Kasumi-1 (cell line): Measurements from ENCODE around the gene IFT43.
"Not testable (repeated sequence)": the region's sequence is repeated elsewhere in the genome, so short reads cannot be mapped to it uniquely, and the experiment has no call there.

Experiments used
- DNase-seq, 2 experiments: peaks; one replicate each; lab custom pipeline; 2025; lab: John Stamatoyannopoulos, UW

IFT43 gene

GRCh38 chr14:75980856-75981255 lies 4.7 kb upstream of the IFT43 start:
- DNase-seq: no peak

- DNase-seq: peak; percentile 62 to 76
Measured at GRCh38 chr14:75981426-75982265, 3.9 kb upstream of the IFT43 start, which contains the start of gene TGFB3. Gene TGFB3, minus strand, starts transcription at chr14:75981995. Its CDS starts 1,102 bp downstream, at chr14:75980893.

- DNase-seq: peak; percentile 74 to 75
Measured at GRCh38 chr14:75982266-75983018, 3.1 kb upstream of the IFT43 start.

GRCh38 chr14:75983019-75983358 lies 2.6 kb upstream of the IFT43 start:
- DNase-seq: peak in 1 of 2 experiments; percentile 36

GRCh38 chr14:75984674-75985073 lies 889 bp upstream of the IFT43 start:
- DNase-seq: no peak

GRCh38 chr14:75986439-75986765 lies 839 bp downstream of the IFT43 start:
- no peak for DNase-seq

GRCh38 chr14:75987201-75987970 lies 1.8 kb downstream of the IFT43 start:
- DNase-seq: no peak

- no peak for DNase-seq
Measured at GRCh38 chr14:75989134-75989533, 3.6 kb downstream of the IFT43 start.

- DNase-seq: no peak
Measured at GRCh38 chr14:75990297-75990696, 4.7 kb downstream of the IFT43 start.

GRCh38 chr14:75991753-75992152 lies 6.2 kb downstream of the IFT43 start:
- DNase-seq: no peak

- no peak for DNase-seq
Measured at GRCh38 chr14:75993567-75994041, 8.0 kb downstream of the IFT43 start.

GRCh38 chr14:75995372-75996041 lies 9.9 kb downstream of the IFT43 start:
- DNase-seq: no peak

- no peak for DNase-seq
Measured at GRCh38 chr14:75996488-75996887, 10.9 kb downstream of the IFT43 start.

- no peak for DNase-seq
Measured at GRCh38 chr14:75999511-76000190, 14.1 kb downstream of the IFT43 start.

GRCh38 chr14:76002383-76002782 lies 16.8 kb downstream of the IFT43 start:
- DNase-seq: no peak

GRCh38 chr14:76006253-76006652 lies 20.7 kb downstream of the IFT43 start:
- DNase-seq: no peak

- DNase-seq: no peak
Measured at GRCh38 chr14:76007379-76007778, 21.8 kb downstream of the IFT43 start.

- DNase-seq: no peak
Measured at GRCh38 chr14:76007852-76008251, 22.3 kb downstream of the IFT43 start.

- not testable (repeated sequence) for DNase-seq
Measured at GRCh38 chr14:76009627-76010026, 24.1 kb downstream of the IFT43 start.

- DNase-seq: no peak
Measured at GRCh38 chr14:76011930-76012329, 26.4 kb downstream of the IFT43 start.

GRCh38 chr14:76012354-76012753 lies 26.8 kb downstream of the IFT43 start:
- no peak for DNase-seq
